ENCODE data around the gene AKAP10.

DNA sequence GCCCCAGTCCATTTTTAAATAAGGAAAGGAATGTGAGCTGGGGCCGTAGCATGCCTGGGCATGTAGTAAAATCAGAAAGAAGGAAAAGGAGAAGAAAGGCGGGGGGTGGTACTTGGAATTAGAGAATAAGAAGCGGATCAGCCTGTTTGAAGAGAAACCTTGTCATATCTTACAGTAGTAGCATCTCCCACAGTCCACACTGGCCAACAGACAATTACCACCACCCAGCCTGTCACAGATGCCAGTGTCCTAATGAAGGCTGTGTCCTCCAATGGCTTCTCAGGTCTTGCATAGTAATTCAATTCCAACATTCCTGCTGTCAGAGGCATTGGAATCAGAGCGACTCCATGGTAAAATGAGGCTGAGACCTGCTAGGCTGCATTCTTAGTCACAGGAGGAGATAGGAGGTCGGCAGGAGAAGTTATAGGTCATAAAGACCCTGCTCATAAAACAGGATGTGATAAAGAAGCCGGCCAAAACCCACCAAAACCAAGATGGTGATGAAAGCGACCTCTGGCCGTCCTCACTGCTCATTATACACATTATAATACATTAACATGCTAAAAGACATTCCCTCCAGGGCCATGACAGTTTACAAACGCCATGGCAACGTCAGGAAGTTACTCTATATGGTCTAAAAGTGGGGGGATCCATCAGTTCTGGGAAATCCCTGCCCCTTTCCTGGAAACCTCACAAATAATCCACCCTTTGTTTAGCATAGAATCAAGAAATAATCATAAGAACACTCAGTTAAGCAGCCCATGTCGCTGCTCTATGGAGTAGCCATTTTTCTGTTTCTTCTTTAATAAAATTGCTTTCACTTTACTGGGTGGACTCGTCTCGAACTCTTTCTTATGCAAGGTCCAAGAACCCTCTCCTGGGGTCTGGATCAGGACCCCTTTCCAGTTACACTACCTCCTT lies 9.6 kb upstream of the AKAP10 start:
- TF ChIP-seq SP1 (IDR thresholded peaks at IDR 0.05; ENCODE audit: low read depth, low read length) (no peak), BCL3 (IDR thresholded peaks at IDR 0.05; ENCODE audit: borderline replicate concordance, insufficient read depth, low read depth, low read length, poor library complexity, severe bottlenecking) (no peak), JUND (IDR thresholded peaks at IDR 0.05; ENCODE audit: low read depth, low read length) (no peak), CTCF (IDR thresholded peaks at IDR 0.05 in 2 of 3, conservative IDR thresholded peaks at IDR 0.05 in 1 of 3; ENCODE audit: control insufficient read depth in 2 of 3, extremely low read depth in 1 of 3, insufficient read depth in 1 of 3, low read depth in 3 of 3, low read length in 3 of 3) (no peak)
